HUES48 (cell line): ENCODE measurements around the gene MALRD1.

Experiments
- H3K27ac ChIP-seq: one replicate; pipeline ENCODE4 v1.7.0; 2013; ENCODE audit warnings: low read depth, low read length, inconsistent platforms
- H3K27me3 ChIP-seq: 2 replicates; pipeline ENCODE4 v1.6.1; 2013; ENCODE audit warnings: mild to moderate bottlenecking, low read length; ENCODE audit not compliant: control insufficient read depth, insufficient read depth
- H3K36me3 ChIP-seq: 2 replicates; pipeline ENCODE4 v1.6.1; 2013; ENCODE audit warnings: low read length; ENCODE audit not compliant: control insufficient read depth, insufficient read depth
- H3K4me1 ChIP-seq: 2 replicates; pipeline ENCODE4 v1.6.1; 2013; ENCODE audit warnings: mild to moderate bottlenecking, low read length; ENCODE audit not compliant: control insufficient read depth, insufficient read depth
- H3K4me3 ChIP-seq: 2 replicates; pipeline ENCODE4 v1.5.1; 2013; ENCODE audit warnings: mild to moderate bottlenecking, low read depth, low read length
- H3K9ac ChIP-seq: 2 replicates; pipeline ENCODE4 v1.6.1; 2013; ENCODE audit warnings: mild to moderate bottlenecking, low read depth, low read length, moderate library complexity
- H3K9me3 ChIP-seq: 2 replicates; pipeline ENCODE4 v1.6.1; 2013; ENCODE audit warnings: low read length; ENCODE audit not compliant: control insufficient read depth, insufficient read depth

Gene MALRD1

DNA sequence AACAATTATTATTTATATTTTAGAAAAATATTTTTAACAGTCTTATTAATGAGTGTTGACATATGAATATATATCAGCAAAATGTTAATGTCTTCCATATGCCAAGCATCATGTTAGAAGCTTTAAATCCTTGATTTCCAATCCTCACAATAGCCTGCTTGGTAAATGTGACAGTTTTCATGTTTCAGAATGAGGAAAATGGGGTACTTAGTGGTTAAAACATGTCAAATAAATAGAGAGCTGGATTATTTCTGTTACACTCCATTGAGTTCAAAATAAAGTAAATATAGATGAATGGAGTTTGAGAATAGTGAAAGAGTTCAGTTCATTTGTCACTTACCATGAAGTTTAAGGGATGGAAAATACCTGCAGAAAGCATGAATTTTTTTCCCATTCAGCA, 377.4 kb downstream of the MALRD1 start:
- H3K9me3 ChIP-seq = no peaks in the 10 kb centered on the region
- no peak overlapping the region for H3K4me3 ChIP-seq

DNA sequence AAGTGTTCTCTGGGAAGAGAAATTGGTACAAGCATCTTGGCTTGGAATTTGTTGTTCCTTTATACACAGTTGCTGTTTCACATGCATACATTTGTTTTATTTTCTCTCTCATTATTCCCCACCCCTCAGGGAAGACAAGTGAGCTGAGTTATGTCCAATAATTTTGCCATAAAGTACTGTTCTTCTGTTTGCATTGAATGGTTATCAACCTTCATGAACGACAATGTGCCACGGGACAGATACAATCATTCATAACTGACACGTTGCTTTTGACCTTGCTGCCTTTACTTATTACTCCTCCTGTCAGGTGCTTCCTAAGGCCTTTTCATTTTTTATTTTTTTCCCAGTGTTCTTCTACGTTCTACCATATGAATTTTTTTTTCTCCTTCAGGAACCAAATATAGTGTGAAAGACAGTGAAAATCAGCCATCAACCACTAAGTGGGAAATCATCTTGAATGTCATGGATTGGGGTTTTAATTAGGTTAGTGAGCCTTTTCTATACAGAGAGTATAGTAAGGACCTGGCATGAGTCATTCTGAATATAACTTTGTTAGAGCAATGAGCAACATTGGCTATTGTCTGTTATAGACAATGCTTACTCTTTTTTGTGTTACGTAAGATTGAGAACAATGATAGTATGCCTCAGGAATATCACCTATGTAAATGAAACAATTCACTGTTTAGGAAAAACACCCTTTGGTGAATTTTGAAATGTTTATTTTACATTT, 383.2 kb downstream of the MALRD1 start:
- Histone ChIP-seq H3K4me1 (no peaks in the 10 kb centered on the region; the same call in 1 of the 2 replicates), H3K27me3 (no peaks in the 10 kb centered on the region), H3K27ac (no peak overlapping the region), H3K4me3 (no peak overlapping the region), H3K36me3 (no peaks in the 10 kb centered on the region), H3K9ac (no peak overlapping the region), H3K9me3 (no peaks in the 10 kb centered on the region)

More for the DNA sequence above, 377.4 kb downstream of the MALRD1 start:
- H3K27ac ChIP-seq = no peak overlapping the region
- peaks cover 28% of the 10 kb centered on the region for H3K4me1 ChIP-seq
- H3K9ac ChIP-seq = no peak overlapping the region
- H3K27me3 ChIP-seq = no peaks in the 10 kb centered on the region
- no peaks in the 10 kb centered on the region for H3K36me3 ChIP-seq

DNA sequence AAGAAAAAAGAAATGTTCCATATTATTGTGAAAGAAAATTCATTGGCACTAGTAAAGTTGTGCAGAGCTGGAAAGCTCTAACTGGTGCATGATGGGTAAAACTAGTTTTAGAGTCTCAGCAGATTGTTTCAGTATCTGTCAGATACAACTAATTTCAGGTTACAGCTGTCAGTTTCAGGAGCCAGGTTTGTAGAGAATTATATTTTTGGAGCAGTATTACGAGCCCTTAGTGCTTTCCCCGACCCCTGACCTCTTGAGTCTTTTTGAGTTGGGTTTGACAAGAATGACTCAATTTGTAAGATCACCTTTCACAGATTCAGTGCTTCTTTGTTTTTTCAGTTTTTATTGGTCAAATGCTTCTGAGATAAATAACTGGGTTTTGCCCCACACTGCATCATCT, 401.3 kb downstream of the MALRD1 start:
- peaks cover 8% of the 10 kb centered on the region for H3K9me3 ChIP-seq

DNA sequence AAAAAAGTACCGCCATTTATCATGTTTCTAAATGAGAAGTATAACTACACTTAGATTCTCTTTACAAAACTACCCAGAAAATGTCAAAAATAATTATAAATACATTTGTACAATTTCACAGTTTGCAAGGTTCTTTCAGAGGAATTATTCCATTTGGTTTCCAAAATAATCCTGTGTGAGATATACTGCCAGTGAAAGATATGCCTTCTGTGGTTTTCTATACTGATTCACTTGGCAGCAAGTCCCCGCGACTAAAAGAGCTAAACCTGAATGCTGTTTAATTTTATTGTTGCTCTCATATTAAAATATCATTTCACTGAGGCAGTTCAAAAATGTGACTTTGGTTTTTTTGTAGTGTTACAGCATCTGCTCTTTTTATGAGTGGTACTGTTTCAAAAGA, 402.8 kb downstream of the MALRD1 start:
- no peaks in the 10 kb centered on the region for H3K4me1 ChIP-seq

More for the DNA sequence above, 401.3 kb downstream of the MALRD1 start:
- H3K36me3 ChIP-seq = no peaks in the 10 kb centered on the region
- H3K9ac ChIP-seq = no peak overlapping the region
- no peaks in the 10 kb centered on the region for H3K4me1 ChIP-seq
- H3K27me3 ChIP-seq = no peaks in the 10 kb centered on the region
- H3K27ac ChIP-seq = no peak overlapping the region
- H3K4me3 ChIP-seq = no peak overlapping the region

DNA sequence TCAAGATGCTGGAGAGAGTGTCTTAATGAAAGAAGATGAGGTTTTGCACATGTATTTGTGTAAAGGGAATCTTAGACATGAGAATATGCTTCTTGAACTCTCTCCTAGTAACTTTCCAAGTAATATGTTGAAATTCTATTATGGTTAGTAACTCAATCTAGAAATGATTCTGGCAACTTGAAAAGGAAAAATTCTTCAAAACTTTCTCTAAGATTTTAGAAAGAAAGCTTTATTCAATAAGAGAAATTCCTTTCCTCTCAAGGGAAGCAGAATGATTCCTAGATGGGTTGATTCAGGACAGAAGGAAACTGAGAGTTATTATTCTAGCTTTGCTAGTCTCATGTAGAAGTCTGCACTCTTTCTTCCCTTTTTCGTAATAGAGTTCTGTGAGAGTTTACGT, 403.3 kb downstream of the MALRD1 start:
- Histone ChIP-seq H3K4me1 (no peaks in the 10 kb centered on the region), H3K27me3 (no peaks in the 10 kb centered on the region), H3K9me3 (no peaks in the 10 kb centered on the region), H3K9ac (no peak overlapping the region), H3K36me3 (no peaks in the 10 kb centered on the region), H3K4me3 (no peak overlapping the region), H3K27ac (no peak overlapping the region)

More for the DNA sequence above, 402.8 kb downstream of the MALRD1 start:
- no peak overlapping the region for H3K4me3 ChIP-seq
- no peak overlapping the region for H3K9ac ChIP-seq
- peaks cover 2% of the 10 kb centered on the region; the same call in 1 of the 2 replicates for H3K9me3 ChIP-seq
- no peaks in the 10 kb centered on the region for H3K27me3 ChIP-seq
- H3K27ac ChIP-seq = no peak overlapping the region
- no peaks in the 10 kb centered on the region for H3K36me3 ChIP-seq

DNA sequence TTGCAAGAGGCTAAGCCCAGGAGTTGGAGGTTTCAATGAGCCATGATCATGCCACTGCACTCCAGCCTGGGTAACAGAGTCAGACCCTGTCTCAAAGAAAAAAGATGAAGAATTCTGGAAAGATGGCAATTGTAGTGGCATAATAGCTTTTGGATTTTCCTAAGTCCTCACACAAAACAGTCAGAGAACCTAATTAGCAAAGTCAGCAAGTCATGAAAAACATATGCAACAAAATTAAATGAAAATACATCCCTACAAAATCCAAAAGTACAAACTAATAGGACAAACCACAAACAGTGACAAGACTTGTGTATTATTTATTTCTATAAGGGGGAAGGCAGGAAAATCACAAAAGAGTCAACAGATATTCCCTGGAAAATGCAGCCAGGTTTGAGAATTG, 405.4 kb downstream of the MALRD1 start:
- H3K27ac ChIP-seq = no peak overlapping the region
- no peak overlapping the region for H3K4me3 ChIP-seq
- no peaks in the 10 kb centered on the region for H3K9me3 ChIP-seq
- no peaks in the 10 kb centered on the region for H3K27me3 ChIP-seq
- no peaks in the 10 kb centered on the region for H3K36me3 ChIP-seq
- no peaks in the 10 kb centered on the region for H3K4me1 ChIP-seq
- no peak overlapping the region for H3K9ac ChIP-seq

DNA sequence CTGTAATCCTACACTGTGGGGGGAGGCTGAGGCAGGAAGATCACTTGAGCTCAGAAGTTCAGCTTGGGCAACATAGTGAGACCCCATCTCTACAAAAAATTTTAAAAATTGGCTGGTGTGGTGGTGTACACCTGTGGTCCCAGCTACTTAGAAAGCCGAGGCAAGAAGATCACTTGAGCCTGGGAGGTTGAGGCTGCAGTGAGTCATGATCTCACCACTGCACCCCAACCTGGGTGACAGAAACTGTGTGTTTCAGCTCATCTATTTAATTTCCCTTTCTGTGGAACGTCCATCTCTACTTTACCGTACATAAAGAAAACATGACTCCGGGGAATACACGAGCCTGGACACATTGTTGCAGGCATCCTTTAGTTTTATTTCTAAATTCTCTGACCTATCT, 413.0 kb downstream of the MALRD1 start:
- H3K27me3 ChIP-seq = no peaks in the 10 kb centered on the region
- H3K9me3 ChIP-seq = no peaks in the 10 kb centered on the region
- H3K4me1 ChIP-seq = no peaks in the 10 kb centered on the region
- no peak overlapping the region for H3K27ac ChIP-seq
- H3K36me3 ChIP-seq = no peaks in the 10 kb centered on the region
- H3K9ac ChIP-seq = no peak overlapping the region
- H3K4me3 ChIP-seq = no peak overlapping the region

DNA sequence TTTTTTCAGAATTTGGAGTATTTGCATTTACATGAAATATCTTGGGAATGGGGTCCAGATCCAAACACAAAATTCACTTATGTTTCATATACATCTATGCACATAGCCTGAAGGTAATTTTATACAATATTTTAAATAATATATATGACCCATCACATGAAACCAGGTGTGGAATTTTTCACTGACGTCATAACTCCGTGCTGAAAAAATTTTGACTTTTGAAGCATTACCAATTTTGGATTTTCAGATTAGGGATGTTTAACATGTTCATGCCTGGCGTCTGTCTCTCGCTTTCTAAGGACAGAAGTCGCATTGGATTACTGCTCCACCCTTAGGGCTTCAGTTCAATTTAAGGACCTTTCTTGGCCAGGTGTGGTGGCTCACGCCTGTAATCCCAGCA, 418.1 kb downstream of the MALRD1 start:
- Histone ChIP-seq H3K9ac (no peak overlapping the region), H3K27me3 (no peaks in the 10 kb centered on the region), H3K27ac (no peak overlapping the region), H3K4me3 (no peak overlapping the region), H3K9me3 (no peaks in the 10 kb centered on the region), H3K36me3 (no peaks in the 10 kb centered on the region), H3K4me1 (no peaks in the 10 kb centered on the region)

DNA sequence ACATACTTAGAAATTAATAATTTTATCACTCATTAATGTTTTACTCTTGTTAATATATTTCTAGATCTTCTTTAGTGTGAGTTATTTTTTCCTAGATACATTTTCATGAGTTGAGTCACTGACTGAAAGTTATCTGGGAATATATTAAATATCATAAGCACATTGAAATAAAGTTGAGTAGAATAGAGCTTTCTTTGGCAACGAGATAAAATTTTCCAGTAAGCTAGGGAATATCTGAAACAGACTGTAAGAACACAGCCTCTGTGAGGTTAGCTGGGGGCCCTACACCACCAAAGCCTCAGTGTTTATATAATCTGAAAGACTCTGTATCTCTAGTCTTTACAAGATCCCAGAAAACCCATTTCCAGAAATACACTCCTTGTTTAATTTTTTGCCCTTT, 419.8 kb downstream of the MALRD1 start:
- Histone ChIP-seq H3K27me3 (no peaks in the 10 kb centered on the region), H3K36me3 (no peaks in the 10 kb centered on the region), H3K4me3 (no peak overlapping the region), H3K27ac (no peak overlapping the region), H3K9ac (no peak overlapping the region), H3K9me3 (no peaks in the 10 kb centered on the region), H3K4me1 (no peaks in the 10 kb centered on the region)

DNA sequence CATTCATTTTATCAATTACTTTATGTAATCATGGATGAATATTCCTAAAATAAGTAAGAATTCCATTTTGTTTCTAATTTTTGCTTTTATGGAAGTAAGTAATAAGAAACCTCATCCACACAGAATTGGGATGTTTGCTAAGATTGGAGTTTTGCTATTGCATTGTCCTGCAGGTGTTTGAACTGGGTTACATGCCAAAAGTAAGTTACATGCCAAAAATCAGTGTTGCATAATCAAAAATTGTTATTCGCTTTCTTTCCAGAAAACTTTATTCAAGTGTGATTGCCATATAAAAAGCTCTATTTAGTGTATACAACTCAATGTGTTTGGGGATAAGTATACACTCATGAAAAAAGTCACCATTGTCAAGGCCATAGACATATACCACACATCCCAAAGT, 420.9 kb downstream of the MALRD1 start:
- H3K27me3 ChIP-seq = no peaks in the 10 kb centered on the region
- H3K4me3 ChIP-seq = no peak overlapping the region
- no peak overlapping the region for H3K27ac ChIP-seq
- no peaks in the 10 kb centered on the region for H3K36me3 ChIP-seq
- no peaks in the 10 kb centered on the region for H3K4me1 ChIP-seq
- no peaks in the 10 kb centered on the region for H3K9me3 ChIP-seq
- H3K9ac ChIP-seq = no peak overlapping the region

DNA sequence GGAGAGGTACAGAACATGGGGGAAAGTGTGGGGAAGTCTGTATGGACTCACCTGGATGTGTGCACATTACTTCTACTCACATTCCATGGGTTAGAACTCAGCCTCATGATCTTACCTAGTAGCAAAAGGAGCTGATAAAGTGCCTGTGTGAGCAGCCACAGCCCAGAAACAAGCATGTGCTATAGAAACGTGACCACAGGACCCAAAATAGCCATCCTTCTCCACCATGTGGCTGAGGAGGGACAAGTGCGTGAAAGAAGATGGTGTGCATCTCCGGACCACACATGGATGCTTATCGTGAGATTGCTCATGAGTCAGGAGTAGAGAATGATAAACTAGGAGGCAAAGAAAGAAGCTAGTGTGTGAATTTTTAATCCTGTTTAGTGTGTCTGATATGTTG, 431.3 kb downstream of the MALRD1 start:
- Histone ChIP-seq H3K27ac (no peak overlapping the region), H3K27me3 (no peaks in the 10 kb centered on the region), H3K36me3 (no peaks in the 10 kb centered on the region), H3K9ac (no peak overlapping the region), H3K4me3 (no peak overlapping the region), H3K4me1 (no peaks in the 10 kb centered on the region), H3K9me3 (no peaks in the 10 kb centered on the region)
